ENCODE measurements around the gene RASSF5.
A peak's percentile ranks its signal among the peaks of the same experiment; 100 is the strongest.

RASSF5 gene

GRCh38 chr1:206556750-206557635 lies 49.7 kb downstream of the RASSF5 start:
- Histone ChIP-seq H3K4me3 (ENCODE audit: insufficient read depth, low read depth, low read length) (peak overlapping the region; percentile 47), H3K36me3 (ENCODE audit: control insufficient read depth, insufficient read depth, low read length) (no peaks in the 10 kb centered on the region), H3K27me3 (ENCODE audit: control insufficient read depth, insufficient read depth, low read length, poor library complexity, severe bottlenecking) (peaks cover 35% of the 10 kb centered on the region), H3K27ac (ENCODE audit: insufficient read depth, low read depth, low read length, poor library complexity, severe bottlenecking) (no peak overlapping the region), H3K9me3 (ENCODE audit: control insufficient read depth, low read length) (no peaks in the 10 kb centered on the region), H3K4me1 (ENCODE audit: control insufficient read depth, insufficient read depth, low read length) (peaks cover 11% of the 10 kb centered on the region)
- WGBS, 2 experiments, result 1 to 2% methylated on average over 66 to 67 of the region's 67 CpGs

- Histone ChIP-seq H3K27me3 (ENCODE audit: control insufficient read depth, insufficient read depth, low read length, poor library complexity, severe bottlenecking) (peaks cover 35% of the 10 kb centered on the region), H3K4me3 (ENCODE audit: insufficient read depth, low read depth, low read length) (peak overlapping the region; percentile 47), H3K4me1 (ENCODE audit: control insufficient read depth, insufficient read depth, low read length) (peaks cover 11% of the 10 kb centered on the region), H3K27ac (ENCODE audit: insufficient read depth, low read depth, low read length, poor library complexity, severe bottlenecking) (no peak overlapping the region), H3K36me3 (ENCODE audit: control insufficient read depth, insufficient read depth, low read length) (no peaks in the 10 kb centered on the region), H3K9me3 (ENCODE audit: control insufficient read depth, low read length) (no peaks in the 10 kb centered on the region)
- 77 to 78% methylated on average over 14 of the region's 14 CpGs for WGBS, 2 experiments
These were observed 50.5 kb downstream of the RASSF5 start for GRCh38 chr1:206557636-206558473.

GRCh38 chr1:206558794-206559671 lies 51.7 kb downstream of the RASSF5 start:
- no peaks in the 10 kb centered on the region for H3K36me3 ChIP-seq (ENCODE audit: control insufficient read depth, insufficient read depth, low read length)
- H3K27ac ChIP-seq (ENCODE audit: insufficient read depth, low read depth, low read length, poor library complexity, severe bottlenecking), result no peak overlapping the region
- H3K4me3 ChIP-seq (ENCODE audit: insufficient read depth, low read depth, low read length), result no peak overlapping the region
- H3K9me3 ChIP-seq (ENCODE audit: control insufficient read depth, low read length), result no peaks in the 10 kb centered on the region
- peaks cover 11% of the 10 kb centered on the region for H3K4me1 ChIP-seq (ENCODE audit: control insufficient read depth, insufficient read depth, low read length)
- 80 to 84% methylated on average over 6 of the region's 6 CpGs for WGBS, 2 experiments
- peaks cover 35% of the 10 kb centered on the region for H3K27me3 ChIP-seq (ENCODE audit: control insufficient read depth, insufficient read depth, low read length, poor library complexity, severe bottlenecking)

GRCh38 chr1:206559672-206559995 lies 52.3 kb downstream of the RASSF5 start:
- Histone ChIP-seq H3K4me3 (ENCODE audit: insufficient read depth, low read depth, low read length) (no peak overlapping the region), H3K27ac (ENCODE audit: insufficient read depth, low read depth, low read length, poor library complexity, severe bottlenecking) (no peak overlapping the region)

GRCh38 chr1:206560007-206560716 lies 52.8 kb downstream of the RASSF5 start:
- Histone ChIP-seq H3K36me3 (ENCODE audit: control insufficient read depth, insufficient read depth, low read length) (no peaks in the 10 kb centered on the region), H3K27ac (ENCODE audit: insufficient read depth, low read depth, low read length, poor library complexity, severe bottlenecking) (no peak overlapping the region), H3K4me3 (ENCODE audit: insufficient read depth, low read depth, low read length) (no peak overlapping the region), H3K9me3 (ENCODE audit: control insufficient read depth, low read length) (no peaks in the 10 kb centered on the region), H3K4me1 (ENCODE audit: control insufficient read depth, insufficient read depth, low read length) (peaks cover 11% of the 10 kb centered on the region), H3K27me3 (ENCODE audit: control insufficient read depth, insufficient read depth, low read length, poor library complexity, severe bottlenecking) (peaks cover 35% of the 10 kb centered on the region)
- WGBS, 2 experiments, result 76 to 79% methylated on average over 10 of the region's 10 CpGs

More at GRCh38 chr1:206559672-206559995, 52.3 kb downstream of the RASSF5 start:
- Histone ChIP-seq H3K9me3 (ENCODE audit: control insufficient read depth, low read length) (no peaks in the 10 kb centered on the region), H3K36me3 (ENCODE audit: control insufficient read depth, insufficient read depth, low read length) (no peaks in the 10 kb centered on the region), H3K27me3 (ENCODE audit: control insufficient read depth, insufficient read depth, low read length, poor library complexity, severe bottlenecking) (peaks cover 35% of the 10 kb centered on the region), H3K4me1 (ENCODE audit: control insufficient read depth, insufficient read depth, low read length) (peaks cover 11% of the 10 kb centered on the region)
- WGBS, 2 experiments, result 80 to 83% methylated on average over 5 of the region's 5 CpGs

- Histone ChIP-seq H3K27me3 (ENCODE audit: control insufficient read depth, insufficient read depth, low read length, poor library complexity, severe bottlenecking) (peaks cover 12% of the 10 kb centered on the region), H3K36me3 (ENCODE audit: control insufficient read depth, insufficient read depth, low read length) (no peaks in the 10 kb centered on the region), H3K27ac (ENCODE audit: insufficient read depth, low read depth, low read length, poor library complexity, severe bottlenecking) (no peak overlapping the region), H3K4me3 (ENCODE audit: insufficient read depth, low read depth, low read length) (no peak overlapping the region), H3K9me3 (ENCODE audit: control insufficient read depth, low read length) (no peaks in the 10 kb centered on the region), H3K4me1 (ENCODE audit: control insufficient read depth, insufficient read depth, low read length) (peaks cover 6% of the 10 kb centered on the region)
- 87 to 91% methylated on average over 1 of the region's 1 CpG for WGBS, 2 experiments
These were observed 56.3 kb downstream of the RASSF5 start for GRCh38 chr1:206563367-206564207.

- 96 to 97% methylated on average over 4 of the region's 4 CpGs for WGBS, 2 experiments
- H3K27me3 ChIP-seq (ENCODE audit: control insufficient read depth, insufficient read depth, low read length, poor library complexity, severe bottlenecking), result no peaks in the 10 kb centered on the region
These were observed 58.7 kb downstream of the RASSF5 start for GRCh38 chr1:206565995-206566394.

GRCh38 chr1:206566999-206567398 lies 59.7 kb downstream of the RASSF5 start:
- Histone ChIP-seq H3K9me3 (ENCODE audit: control insufficient read depth, low read length) (no peaks in the 10 kb centered on the region), H3K36me3 (ENCODE audit: control insufficient read depth, insufficient read depth, low read length) (no peaks in the 10 kb centered on the region), H3K27me3 (ENCODE audit: control insufficient read depth, insufficient read depth, low read length, poor library complexity, severe bottlenecking) (no peaks in the 10 kb centered on the region), H3K27ac (ENCODE audit: insufficient read depth, low read depth, low read length, poor library complexity, severe bottlenecking) (no peak overlapping the region), H3K4me1 (ENCODE audit: control insufficient read depth, insufficient read depth, low read length) (peaks cover 6% of the 10 kb centered on the region), H3K4me3 (ENCODE audit: insufficient read depth, low read depth, low read length) (no peak overlapping the region)
- WGBS, 2 experiments, result 75 to 78% methylated on average over 4 of the region's 4 CpGs

More at GRCh38 chr1:206565995-206566394, 58.7 kb downstream of the RASSF5 start:
- Histone ChIP-seq H3K36me3 (ENCODE audit: control insufficient read depth, insufficient read depth, low read length) (no peaks in the 10 kb centered on the region), H3K4me1 (ENCODE audit: control insufficient read depth, insufficient read depth, low read length) (peaks cover 6% of the 10 kb centered on the region), H3K27ac (ENCODE audit: insufficient read depth, low read depth, low read length, poor library complexity, severe bottlenecking) (no peak overlapping the region), H3K9me3 (ENCODE audit: control insufficient read depth, low read length) (no peaks in the 10 kb centered on the region), H3K4me3 (ENCODE audit: insufficient read depth, low read depth, low read length) (no peak overlapping the region)

GRCh38 chr1:206568256-206568655 lies 60.9 kb downstream of the RASSF5 start:
- H3K4me1 ChIP-seq (ENCODE audit: control insufficient read depth, insufficient read depth, low read length), result peaks cover 6% of the 10 kb centered on the region
- no peak overlapping the region for H3K27ac ChIP-seq (ENCODE audit: insufficient read depth, low read depth, low read length, poor library complexity, severe bottlenecking)
- H3K27me3 ChIP-seq (ENCODE audit: control insufficient read depth, insufficient read depth, low read length, poor library complexity, severe bottlenecking), result no peaks in the 10 kb centered on the region
- no peak overlapping the region for H3K4me3 ChIP-seq (ENCODE audit: insufficient read depth, low read depth, low read length)
- no peaks in the 10 kb centered on the region for H3K9me3 ChIP-seq (ENCODE audit: control insufficient read depth, low read length)
- WGBS, 2 experiments, result 95 to 97% methylated on average over 10 of the region's 10 CpGs
- no peaks in the 10 kb centered on the region for H3K36me3 ChIP-seq (ENCODE audit: control insufficient read depth, insufficient read depth, low read length)

Data from ectodermal cell (in vitro differentiated cells).